SK-N-MC (cell line): ENCODE measurements around the gene ZSCAN12.

ENCODE experiments used
- DNase-seq: peaks from one replicate; pipeline ENCODE4 v3.0.0-alpha.2; 2011; ENCODE audit warnings: low read depth, low spot score
- H3K27ac ChIP-seq: fragments of 200-600 bp; sonication (generic); 2 replicates; pipeline ENCODE4 v1.5.1; 2016; ENCODE audit warnings: mixed run types
- H3K36me3 ChIP-seq: fragments of 200-600 bp; sonication (generic); 2 replicates; pipeline ENCODE4 v1.6.1; 2017; ENCODE audit warnings: antibody characterized with exemption, low read length, mixed read lengths; ENCODE audit not compliant: insufficient read depth
- H3K4me3 ChIP-seq: fragments of 200-600 bp; sonication (generic); 2 replicates; pipeline ENCODE4 v1.5.1; 2016
- H3K9ac ChIP-seq: fragments of 200-600 bp; sonication (generic); 2 replicates; pipeline ENCODE4 v1.8.0; 2017; ENCODE audit warnings: mixed run types, mixed read lengths; ENCODE audit not compliant: insufficient read length
- H3K9me3 ChIP-seq: fragments of 200-600 bp; sonication (generic); 2 replicates; pipeline ENCODE4 v1.6.1; 2017; ENCODE audit warnings: low read depth, mild to moderate bottlenecking, antibody characterized with exemption, low read length, moderate library complexity, mixed read lengths
- EZH2 ChIP-seq: fragments of 200-600 bp; sonication (generic); IDR thresholded peaks from one replicate; pipeline ENCODE4 v1.6.1; 2017; ENCODE audit warnings: antibody characterized with exemption
- FOXP2 ChIP-seq: optimal IDR thresholded peaks from 2 replicates; pipeline ENCODE3; 2011; ENCODE audit warnings: mild to moderate bottlenecking, moderate library complexity; ENCODE audit not compliant: insufficient read depth; ENCODE audit errors: extremely low read length, control extremely low read depth
- POLR2AphosphoS5 ChIP-seq: IDR thresholded peaks from 2 replicates; pipeline ENCODE4 v1.6.1; 2012; ENCODE audit warnings: mild to moderate bottlenecking, low read depth, low read length, borderline replicate concordance

ZSCAN12 gene

DNA sequence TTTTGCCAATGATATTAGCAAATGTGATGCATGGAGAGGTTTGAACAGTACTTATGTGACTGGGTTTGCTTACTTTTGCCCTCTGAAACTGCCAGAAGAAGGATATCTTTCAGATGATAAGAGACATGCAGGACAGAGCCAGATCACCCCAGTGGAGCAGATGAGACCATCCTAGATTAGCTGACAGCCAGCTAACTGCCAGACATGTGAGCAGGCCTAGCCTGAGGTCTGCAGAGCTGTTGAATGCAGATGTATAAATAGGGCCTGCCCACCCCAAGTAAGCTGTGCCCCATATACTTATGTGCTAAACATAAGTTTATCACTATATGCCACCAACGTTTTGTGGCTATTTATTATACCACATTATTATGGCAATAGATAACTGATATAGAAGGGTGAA lies 69.5 kb downstream of the ZSCAN12 start:
- TF ChIP-seq POLR2AphosphoS5 (no peak), FOXP2 (no peak), EZH2 (no peak)
- H3K4me3 ChIP-seq: no peak overlapping the region
- no peaks in the 10 kb centered on the region for H3K9me3 ChIP-seq
- H3K36me3 ChIP-seq: no peaks in the 10 kb centered on the region
- DNase-seq: no peak
- no peak overlapping the region for H3K9ac ChIP-seq
- no peak overlapping the region for H3K27ac ChIP-seq
